CD14-positive monocyte (primary cell): ENCODE data around the gene PTK6. TPM values are rescaled to one million over a fixed set of nuclear protein-coding genes. Genes with fewer than 3 reads are reported as not detected.

Experiments
- DNase-seq, 3 donors: peaks; one replicate each; pipeline ENCODE4 v3.0.0-alpha.2; 2011 to 2022
- H2AFZ ChIP-seq: 2 replicates; pipeline ENCODE4 v1.6.0; 2012; ENCODE audit warnings: mild to moderate bottlenecking, low read depth, low read length, inconsistent platforms; ENCODE audit not compliant: insufficient read depth, poor library complexity, severe bottlenecking
- H3K27ac ChIP-seq, 2 donors: 1 replicate in 1 of 2; 2 replicates in 1 of 2; pipeline ENCODE4 v1.5.1; 2012 to 2013; ENCODE audit warnings: low read length in 2 of 2, control low read depth in 1 of 2, inconsistent platforms in 1 of 2, low read depth in 1 of 2, mild to moderate bottlenecking in 1 of 2
- H3K27me3 ChIP-seq, 2 donors: one replicate each; pipeline versions ENCODE4 v1.6.0 to v1.6.1; 2011 to 2013; ENCODE audit warnings: low read length in 2 of 2; ENCODE audit not compliant: control insufficient read depth in 2 of 2, insufficient read depth in 2 of 2
- H3K36me3 ChIP-seq, 2 donors: replicated peaks in 1 of 2; 1 replicate in 1 of 2; 2 replicates in 1 of 2; pipeline versions ENCODE4 v1.5.1 to v1.6.1; 2012 to 2013; ENCODE audit warnings: low read length in 2 of 2, control low read depth in 1 of 2, inconsistent platforms in 1 of 2, mild to moderate bottlenecking in 1 of 2; ENCODE audit not compliant: insufficient read depth in 2 of 2, control insufficient read depth in 1 of 2
- H3K4me1 ChIP-seq, 2 donors: 1 replicate in 1 of 2; 2 replicates in 1 of 2; pipeline versions ENCODE4 v1.5.1 to v1.6.1; 2012 to 2013; ENCODE audit warnings: low read length in 2 of 2, control low read depth in 1 of 2, inconsistent platforms in 1 of 2, mild to moderate bottlenecking in 1 of 2, moderate library complexity in 1 of 2; ENCODE audit not compliant: insufficient read depth in 2 of 2, control insufficient read depth in 1 of 2
- H3K4me2 ChIP-seq: replicated peaks from 2 replicates; pipeline ENCODE3; 2012; ENCODE audit warnings: low read length, moderate library complexity, mild to moderate bottlenecking; ENCODE audit not compliant: poor library complexity, severe bottlenecking; ENCODE audit errors: extremely low read depth
- H3K4me3 ChIP-seq, 3 experiments: fragments of 200-600 bp in 1 of 3; sonication (generic) in 1 of 3; replicated peaks in 1 of 3; 1 replicate in 2 of 3; 2 replicates in 1 of 3; pipeline ENCODE4 v1.5.1; 2011 to 2013; ENCODE audit warnings: low read length in 3 of 3, mild to moderate bottlenecking in 3 of 3, control low read depth in 2 of 3, low read depth in 2 of 3, inconsistent platforms in 1 of 3, moderate library complexity in 1 of 3
- H3K79me2 ChIP-seq: 2 replicates; pipeline ENCODE4 v1.6.0; 2012; ENCODE audit warnings: mild to moderate bottlenecking, control low read depth, inconsistent platforms, low read length, moderate library complexity; ENCODE audit not compliant: insufficient read depth
- H3K9ac ChIP-seq: 2 replicates; pipeline ENCODE4 v1.6.0; 2017; ENCODE audit warnings: low read length, mild to moderate bottlenecking; ENCODE audit not compliant: insufficient read depth, poor library complexity, severe bottlenecking
- H3K9me3 ChIP-seq, 2 donors: replicated peaks in 1 of 2; 1 replicate in 1 of 2; 2 replicates in 1 of 2; pipeline versions ENCODE4 v1.5.1 to v1.6.1; 2012 to 2013; ENCODE audit warnings: low read length in 2 of 2, control low read depth in 1 of 2; ENCODE audit not compliant: control insufficient read depth in 1 of 2, insufficient read depth in 1 of 2
- H4K20me1 ChIP-seq: 2 replicates; pipeline ENCODE4 v1.6.0; 2012; ENCODE audit warnings: mild to moderate bottlenecking, low read length, control low read depth, moderate library complexity; ENCODE audit not compliant: insufficient read depth
- H3K27ac Mint-ChIP-seq, 7 donors: one replicate each; pipeline ENCODE4 v1.8.0; 2020; ENCODE audit warnings: mild to moderate bottlenecking in 7 of 7, mixed read lengths in 7 of 7, moderate library complexity in 6 of 7, inconsistent platforms in 2 of 7
- H3K27me3 Mint-ChIP-seq, 3 donors: one replicate each; pipeline ENCODE4 v1.8.0; 2021 to 2022; ENCODE audit warnings: low read depth in 3 of 3, mild to moderate bottlenecking in 3 of 3, mixed read lengths in 3 of 3, moderate library complexity in 3 of 3, inconsistent platforms in 1 of 3
- H3K36me3 Mint-ChIP-seq, 2 donors: one replicate each; pipeline ENCODE4 v1.8.0; 2020; ENCODE audit warnings: mixed read lengths in 2 of 2, inconsistent platforms in 1 of 2, mild to moderate bottlenecking in 1 of 2
- H3K4me1 Mint-ChIP-seq: one replicate; pipeline ENCODE4 v1.8.0; 2020; ENCODE audit warnings: mild to moderate bottlenecking, mixed read lengths
- H3K4me3 Mint-ChIP-seq, 2 donors: one replicate each; pipeline ENCODE4 v1.8.0; 2020; ENCODE audit warnings: mild to moderate bottlenecking in 2 of 2, mixed read lengths in 2 of 2, moderate library complexity in 1 of 2
- H3K9me3 Mint-ChIP-seq, 7 donors: one replicate each; pipeline ENCODE4 v1.8.0; 2020 to 2022; ENCODE audit warnings: mixed read lengths in 7 of 7, mild to moderate bottlenecking in 6 of 7, moderate library complexity in 6 of 7, inconsistent platforms in 2 of 7
- CTCF ChIP-seq: fragments of 200-600 bp; IDR thresholded peaks from one replicate; pipeline ENCODE4 v1.8.0; 2022; ENCODE audit warnings: antibody characterized with exemption, mild to moderate bottlenecking
- WGBS: methylation state at CpG from one replicate; pipeline ENCODE4 v1.1.5; 2013; ENCODE audit warnings: missing lambda C conversion rate; ENCODE audit not compliant: insufficient coverage; 5-methylcytosine and 5-hydroxymethylcytosine counted together
- intact Hi-C, 2 donors: fragments of 100-400 bp; cut with micrococcal nuclease; formaldehyde crosslinking; loops; one replicate each; pipeline versions ENCODE4 v1.15.0 to v1.15.1; 2023
- polyA plus RNA-seq, 3 donors: library from polyadenylated mRNA; depleted of rRNA in 1 of 3; unstranded in 2 of 3; stranded (reverse) in 1 of 3; fragments of 300-500 nt in 2 of 3; fragments of >200 nt in 1 of 3; fragmentation: Illumina TruSeq in 2 of 3; gene quantifications; 1 replicate in 2 of 3; 2 replicates in 1 of 3; pipeline ENCODE4 v1.2.3, GENCODE V29; 2012 to 2021

The PTK6 gene
- polyA plus RNA-seq, 3 donors = 0.66 to 4.1 (median 1.5) TPM

- Mint-ChIP-seq H3K36me3 (no peaks in the 10 kb centered on the region), H3K27me3 (peaks cover 30 to 62% (median 39%) of the 10 kb centered on the region in 3 donors), H3K4me1 (peaks cover 5% of the 10 kb centered on the region), H3K9me3 (peaks cover 0 to 4% (median 3%) of the 10 kb centered on the region in 7 donors), H3K27ac (no peak overlapping the region), H3K4me3 (no peak overlapping the region)
- H2AFZ ChIP-seq = no peak overlapping the region
- peaks cover 0 to 5% of the 10 kb centered on the region in 2 donors for H3K9me3 ChIP-seq
- peaks cover 9 to 40% of the 10 kb centered on the region in 2 donors for H3K27me3 ChIP-seq
- no peaks in the 10 kb centered on the region for H3K36me3 ChIP-seq
- intact Hi-C loops = no loop called here
- no peaks in the 10 kb centered on the region for H3K79me2 ChIP-seq
- H3K4me2 ChIP-seq = no peak overlapping the region
- H4K20me1 ChIP-seq = no peaks in the 10 kb centered on the region
- TF ChIP-seq CTCF = no peak
- peaks cover 8 to 20% of the 10 kb centered on the region in 2 donors for H3K4me1 ChIP-seq
- no peak overlapping the region for H3K9ac ChIP-seq
- WGBS = 96% methylated on average over 7 of the region's 8 CpGs
- H3K27ac ChIP-seq = no peak overlapping the region
- DNase-seq = no peak
- no peak overlapping the region for H3K4me3 ChIP-seq
These were observed 41.9 kb downstream of the PTK6 start for GRCh38 chr20:63495167-63495720.

- peaks cover 5% of the 10 kb centered on the region for H3K4me1 Mint-ChIP-seq
- DNase-seq = no peak
These were observed 42.6 kb downstream of the PTK6 start for GRCh38 chr20:63494420-63495166.

More at GRCh38 chr20:63494420-63495166, 42.6 kb downstream of the PTK6 start:
- Histone ChIP-seq H3K4me1 (peaks cover 8 to 20% of the 10 kb centered on the region in 2 donors), H2AFZ (no peak overlapping the region), H3K36me3 (no peaks in the 10 kb centered on the region), H3K9me3 (peaks cover 0 to 3% of the 10 kb centered on the region in 2 donors), H3K4me2 (no peak overlapping the region), H3K27ac (no peak overlapping the region), H3K79me2 (no peaks in the 10 kb centered on the region), H4K20me1 (no peaks in the 10 kb centered on the region), H3K9ac (no peak overlapping the region), H3K27me3 (peaks cover 9 to 35% of the 10 kb centered on the region in 2 donors), H3K4me3 (no peak overlapping the region)
- Mint-ChIP-seq H3K4me3 (no peak overlapping the region), H3K27ac (no peak overlapping the region), H3K36me3 (no peaks in the 10 kb centered on the region), H3K27me3 (peaks cover 30 to 60% (median 38%) of the 10 kb centered on the region in 3 donors), H3K9me3 (peaks cover 0 to 4% (median 3%) of the 10 kb centered on the region in 7 donors)
- 92% methylated on average over 48 of the region's 51 CpGs for WGBS
- TF ChIP-seq CTCF = no peak
- intact Hi-C loops = no loop called here
